ENCODE measurements around the gene IQSEC1.
"Not testable (repeated sequence)": the region's sequence is repeated elsewhere in the genome, so short reads cannot be mapped to it uniquely, and the experiment has no call there.

IQSEC1 gene

DNA sequence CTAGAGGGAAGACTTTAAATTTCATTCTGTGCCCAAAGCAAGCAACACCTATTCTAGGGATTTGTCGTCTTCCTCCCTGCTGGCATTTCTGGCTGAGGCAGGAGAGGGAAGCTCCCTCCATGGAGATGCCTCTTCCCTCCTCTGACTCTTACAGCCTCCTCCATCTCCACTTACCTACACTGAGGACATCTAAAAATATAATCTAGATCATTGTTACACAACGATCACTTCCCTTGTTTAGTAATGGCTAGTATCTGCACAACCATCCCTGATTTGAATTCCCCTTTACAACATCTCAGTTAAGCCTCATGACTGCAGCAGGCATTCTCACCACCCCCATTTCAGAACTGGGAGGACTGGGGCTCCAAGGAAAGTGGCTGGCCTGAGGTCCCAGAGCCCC is 219.4 kb downstream of the IQSEC1 start:
- not testable (repeated sequence) for DNase-seq

- no peak for DNase-seq
Observed at GRCh38 chr3:12852201-12852600, 221.0 kb downstream of the IQSEC1 start.
